HUES48 (cell line): ENCODE data around the gene TBC1D2B.
"Not testable (repeated sequence)": the region's sequence is repeated elsewhere in the genome, so short reads cannot be mapped to it uniquely, and the experiment has no call there.

Experiments used
- H3K27ac ChIP-seq: one replicate; pipeline ENCODE4 v1.7.0; 2013; ENCODE audit warnings: low read depth, low read length, inconsistent platforms
- H3K27me3 ChIP-seq: 2 replicates; pipeline ENCODE4 v1.6.1; 2013; ENCODE audit warnings: mild to moderate bottlenecking, low read length; ENCODE audit not compliant: control insufficient read depth, insufficient read depth
- H3K36me3 ChIP-seq: 2 replicates; pipeline ENCODE4 v1.6.1; 2013; ENCODE audit warnings: low read length; ENCODE audit not compliant: control insufficient read depth, insufficient read depth
- H3K4me1 ChIP-seq: 2 replicates; pipeline ENCODE4 v1.6.1; 2013; ENCODE audit warnings: mild to moderate bottlenecking, low read length; ENCODE audit not compliant: control insufficient read depth, insufficient read depth
- H3K4me3 ChIP-seq: 2 replicates; pipeline ENCODE4 v1.5.1; 2013; ENCODE audit warnings: mild to moderate bottlenecking, low read depth, low read length
- H3K9ac ChIP-seq: 2 replicates; pipeline ENCODE4 v1.6.1; 2013; ENCODE audit warnings: mild to moderate bottlenecking, low read depth, low read length, moderate library complexity
- H3K9me3 ChIP-seq: 2 replicates; pipeline ENCODE4 v1.6.1; 2013; ENCODE audit warnings: low read length; ENCODE audit not compliant: control insufficient read depth, insufficient read depth

The TBC1D2B gene

GRCh38 chr15:77976095-77976450 is 101.4 kb downstream of the TBC1D2B start:
- H3K36me3 ChIP-seq, H3K27me3 ChIP-seq, H3K9me3 ChIP-seq, H3K9ac ChIP-seq, H3K4me3 ChIP-seq, H3K4me1 ChIP-seq, H3K27ac ChIP-seq: not testable (repeated sequence)

DNA sequence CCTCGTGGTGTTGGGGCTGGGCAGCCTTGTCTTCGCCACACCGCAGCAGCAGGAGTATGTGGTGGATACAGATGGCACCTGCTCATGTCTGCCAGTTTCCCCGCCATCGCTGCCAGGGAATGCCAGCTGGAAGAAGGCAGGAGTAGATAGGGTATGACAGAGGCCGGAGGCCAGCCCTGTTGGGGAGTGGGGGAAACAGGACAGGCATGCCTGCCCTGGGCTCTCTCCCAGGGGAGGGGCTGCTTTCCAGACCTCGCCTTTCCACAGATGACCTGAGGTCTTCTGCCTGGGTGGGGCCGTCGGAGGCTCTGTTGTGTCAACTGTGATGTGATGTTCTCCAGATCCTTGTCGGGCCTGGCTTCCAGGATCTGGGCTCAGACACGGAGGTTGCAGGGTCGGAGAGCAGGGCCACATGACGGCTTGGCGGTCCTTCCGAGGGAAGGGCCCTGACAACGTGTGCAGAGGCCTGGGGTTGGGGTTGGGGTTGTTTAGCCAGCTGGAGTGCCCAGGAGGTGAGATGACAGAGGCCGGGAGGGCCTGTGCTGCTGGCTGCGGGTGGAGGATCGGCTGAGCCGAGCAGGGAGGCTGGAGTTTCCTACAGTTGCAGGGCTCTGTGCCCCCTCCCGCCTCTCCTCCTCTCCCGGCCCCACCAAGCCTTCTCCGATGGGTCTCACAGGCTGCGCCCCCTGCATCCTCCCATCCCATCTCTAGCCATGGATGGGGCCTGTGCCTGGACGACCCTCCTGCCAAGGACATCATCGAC is 102.0 kb downstream of the TBC1D2B start:
- H3K4me3 ChIP-seq: no peak overlapping the region
- no peaks in the 10 kb centered on the region for H3K9me3 ChIP-seq
- no peak overlapping the region for H3K9ac ChIP-seq
- no peaks in the 10 kb centered on the region for H3K36me3 ChIP-seq
- no peak overlapping the region for H3K27ac ChIP-seq
- H3K4me1 ChIP-seq: no peaks in the 10 kb centered on the region
- no peaks in the 10 kb centered on the region for H3K27me3 ChIP-seq

GRCh38 chr15:77974416-77975331 is 102.8 kb downstream of the TBC1D2B start:
- no peaks in the 10 kb centered on the region for H3K27me3 ChIP-seq
- H3K27ac ChIP-seq: no peak overlapping the region
- no peak overlapping the region for H3K9ac ChIP-seq
- no peaks in the 10 kb centered on the region for H3K36me3 ChIP-seq
- H3K4me3 ChIP-seq: no peak overlapping the region
- H3K4me1 ChIP-seq: no peaks in the 10 kb centered on the region
- H3K9me3 ChIP-seq: no peaks in the 10 kb centered on the region

- H3K27me3 ChIP-seq: no peaks in the 10 kb centered on the region
- H3K36me3 ChIP-seq: no peaks in the 10 kb centered on the region
- H3K9me3 ChIP-seq: no peaks in the 10 kb centered on the region
- H3K4me3 ChIP-seq: no peak overlapping the region
- H3K4me1 ChIP-seq: no peaks in the 10 kb centered on the region
- H3K9ac ChIP-seq: no peak overlapping the region
- no peak overlapping the region for H3K27ac ChIP-seq
Observed at GRCh38 chr15:77974098-77974414, 103.5 kb downstream of the TBC1D2B start.

DNA sequence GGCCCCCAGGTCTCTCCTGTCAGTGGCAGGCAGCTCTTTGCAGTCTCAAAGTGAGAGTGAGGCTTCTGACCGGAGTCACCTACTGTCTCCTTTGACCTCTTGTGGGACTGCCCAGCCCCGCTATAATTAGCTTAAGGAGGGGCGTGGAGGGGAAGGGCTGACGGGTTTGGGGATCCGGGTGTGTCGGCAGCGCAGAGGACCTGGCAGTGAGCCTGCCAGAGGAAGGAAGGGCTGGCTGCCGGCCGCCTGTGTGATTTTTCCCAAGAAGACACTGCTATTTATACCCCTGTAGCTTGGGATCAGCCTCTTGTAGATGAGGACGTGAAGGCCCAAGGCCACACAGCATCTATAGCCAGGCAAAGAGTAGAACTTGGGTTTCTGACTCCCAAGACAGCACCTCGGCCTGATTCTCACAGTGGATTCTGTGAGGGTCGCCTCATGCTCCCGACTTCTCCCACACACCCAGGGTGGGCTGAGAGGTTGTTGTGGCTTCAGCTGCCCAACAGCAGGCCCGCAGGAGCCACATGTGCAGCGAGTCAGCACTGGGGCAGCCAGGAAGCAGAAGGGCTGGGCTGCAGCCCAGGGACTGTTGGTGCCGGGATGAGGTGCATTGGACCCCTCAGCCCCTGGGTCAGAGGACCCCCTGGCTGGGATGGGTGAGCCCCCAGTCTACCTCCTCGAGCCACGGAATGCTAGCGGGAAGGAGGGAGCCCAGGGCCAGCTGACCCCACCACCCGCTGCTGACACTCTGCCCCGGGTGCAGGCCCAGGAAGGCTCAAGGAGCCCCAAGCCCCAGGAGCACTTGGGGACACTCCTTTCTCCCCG is 104.0 kb downstream of the TBC1D2B start:
- H3K27ac ChIP-seq, H3K9me3 ChIP-seq: not testable (repeated sequence)

GRCh38 chr15:77972706-77973105 is 104.8 kb downstream of the TBC1D2B start:
- H3K27me3 ChIP-seq, H3K36me3 ChIP-seq, H3K4me1 ChIP-seq, H3K9me3 ChIP-seq, H3K27ac ChIP-seq, H3K4me3 ChIP-seq, H3K9ac ChIP-seq: not testable (repeated sequence)

More for the DNA sequence above, 104.0 kb downstream of the TBC1D2B start:
- H3K36me3 ChIP-seq, H3K4me1 ChIP-seq, H3K4me3 ChIP-seq, H3K27me3 ChIP-seq, H3K9ac ChIP-seq: not testable (repeated sequence)

- not testable (repeated sequence) for H3K4me3 ChIP-seq, H3K27me3 ChIP-seq, H3K36me3 ChIP-seq, H3K9ac ChIP-seq, H3K27ac ChIP-seq, H3K4me1 ChIP-seq, H3K9me3 ChIP-seq
Observed at GRCh38 chr15:77971875-77972274, 105.6 kb downstream of the TBC1D2B start.

- H3K36me3 ChIP-seq, H3K9ac ChIP-seq, H3K27ac ChIP-seq, H3K4me1 ChIP-seq, H3K9me3 ChIP-seq, H3K4me3 ChIP-seq, H3K27me3 ChIP-seq: not testable (repeated sequence)
Observed at GRCh38 chr15:77970813-77971360, 106.6 kb downstream of the TBC1D2B start.

DNA sequence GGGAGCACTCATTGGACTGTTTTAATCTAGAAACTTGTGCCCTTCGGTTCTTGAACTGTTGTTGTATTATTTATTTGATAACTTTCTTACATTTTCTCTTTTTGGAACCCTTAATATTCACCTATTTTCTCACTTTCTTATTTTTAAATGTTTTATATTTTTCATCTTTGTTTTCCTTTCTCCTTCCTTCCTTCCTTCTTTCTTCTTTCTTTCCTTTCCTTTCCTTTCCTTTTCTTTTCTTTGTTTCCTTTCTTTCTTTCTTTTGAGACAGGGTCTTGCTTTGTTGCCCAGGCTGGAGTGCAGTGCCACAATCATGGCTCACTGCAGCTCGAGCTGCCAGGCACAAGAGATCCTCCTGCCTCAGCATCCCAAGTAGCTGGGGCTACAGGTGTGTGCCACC is 108.5 kb downstream of the TBC1D2B start:
- Histone ChIP-seq H3K9ac (no peak overlapping the region), H3K4me1 (no peaks in the 10 kb centered on the region), H3K9me3 (no peaks in the 10 kb centered on the region), H3K27me3 (no peaks in the 10 kb centered on the region), H3K36me3 (no peaks in the 10 kb centered on the region), H3K4me3 (no peak overlapping the region), H3K27ac (no peak overlapping the region)

DNA sequence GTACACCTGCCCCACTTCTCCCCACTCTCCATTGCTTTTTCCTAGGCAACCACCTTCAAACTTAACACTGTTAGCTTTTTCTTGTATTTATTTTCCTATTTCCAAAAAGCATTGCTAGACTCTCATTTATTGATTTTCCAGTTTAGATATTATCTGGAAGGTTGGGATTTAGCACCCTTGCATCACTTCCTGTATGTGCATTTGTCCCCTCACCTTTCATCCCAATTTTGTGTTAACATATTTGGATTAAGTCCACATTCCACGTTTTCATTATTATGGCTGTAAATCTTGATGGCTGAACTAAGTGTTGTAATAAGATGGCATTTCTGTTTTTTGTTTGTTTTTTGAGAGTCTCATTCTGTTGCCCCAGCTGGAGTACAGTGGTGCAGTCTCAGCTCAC is 109.7 kb downstream of the TBC1D2B start:
- H3K36me3 ChIP-seq: no peaks in the 10 kb centered on the region
- no peaks in the 10 kb centered on the region for H3K9me3 ChIP-seq
- no peak overlapping the region for H3K4me3 ChIP-seq
- H3K4me1 ChIP-seq: no peaks in the 10 kb centered on the region
- H3K27ac ChIP-seq: no peak overlapping the region
- no peak overlapping the region for H3K9ac ChIP-seq
- no peaks in the 10 kb centered on the region for H3K27me3 ChIP-seq

DNA sequence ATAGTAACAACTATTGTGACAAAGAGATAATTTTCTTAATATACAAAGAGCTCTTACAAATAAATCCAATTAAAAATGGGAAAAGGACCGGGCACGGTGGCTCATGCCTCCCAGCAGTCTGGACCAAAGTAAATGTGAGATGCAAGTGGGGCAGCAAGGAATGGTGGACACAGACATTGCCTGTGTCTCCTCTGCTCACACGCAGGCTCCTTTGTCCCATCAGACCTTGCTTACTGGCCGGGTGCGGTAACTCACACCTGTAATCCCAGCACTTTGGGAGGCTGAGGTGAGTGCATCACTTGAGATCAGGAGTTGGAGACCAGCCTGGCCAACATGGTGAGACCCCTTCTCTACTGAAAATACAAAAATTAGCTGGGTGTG is 110.3 kb downstream of the TBC1D2B start:
- H3K9me3 ChIP-seq, H3K27ac ChIP-seq, H3K4me1 ChIP-seq, H3K4me3 ChIP-seq, H3K27me3 ChIP-seq, H3K36me3 ChIP-seq, H3K9ac ChIP-seq: not testable (repeated sequence)
